GM12878 (cell line): ENCODE results near the gene PTMA. TPM values are rescaled to one million over a fixed set of nuclear protein-coding genes. Genes with fewer than 3 reads are reported as not detected.

Source experiments
- ATAC-seq: fragments of 200-7000 bp; cut with Tn5 transposase; 3 replicates; pipeline ENCODE4 v1.9.1; 2020; ENCODE audit warnings: mild to moderate bottlenecking, moderate library complexity
- BruUV-seq: library from RNA; stranded (reverse); fragments of 400-500 nt; replicated peaks from 2 replicates; lab custom pipeline; 2021; lab: Mats Ljungman, UMichigan
- CTCF ChIA-PET: fragments of 300-600 bp; sonication (Branson Sonifier 250); formaldehyde crosslinking; extraction: SDS; loops from one replicate; lab custom pipeline; 2021; ENCODE audit warnings: inconsistent platforms; lab: Yijun Ruan, JAX
- POLR2A ChIA-PET: fragments of 350-600 bp; formaldehyde crosslinking; extraction: SDS; loops from one replicate; lab custom pipeline; 2021; ENCODE audit warnings: inconsistent platforms; lab: Charles Lee
- RAD21 ChIA-PET: fragments of 300-600 bp; sonication (Branson Sonifier 250); formaldehyde crosslinking; loops from one replicate; lab custom pipeline; 2023; ENCODE audit warnings: antibody characterized with exemption; ENCODE audit not compliant: unreplicated experiment; lab: Charles Lee
- SMC1A ChIA-PET: fragments of 300-600 bp; sonication (Branson Sonifier 250); formaldehyde crosslinking; loops from one replicate; lab custom pipeline; 2023; ENCODE audit not compliant: unreplicated experiment, uncharacterized antibody; lab: Charles Lee
- DNase-seq: peaks from one replicate; pipeline ENCODE4 v3.0.0-alpha.2; 2011; ENCODE audit warnings: low read depth, low spot score
- FAIRE-seq: peaks from 3 replicates; lab custom pipeline; 2011; peaks lifted over from hg19 to GRCh38; lab: Jason Lieb, UNC
- H2AFZ ChIP-seq: 2 replicates; pipeline ENCODE4 v1.6.0; 2011; ENCODE audit warnings: low read depth, low read length, control low read depth; ENCODE audit not compliant: control insufficient read depth
- H3K27ac ChIP-seq: 2 replicates; pipeline ENCODE4 v1.5.1; 2011; ENCODE audit warnings: control low read depth; ENCODE audit not compliant: control insufficient read depth, insufficient read depth
- H3K27me3 ChIP-seq, 2 experiments: replicated peaks in 1 of 2; 2 replicates each; pipeline versions ENCODE4 v1.6.0 to v1.6.1; 2011; ENCODE audit warnings: low read length in 1 of 2; ENCODE audit not compliant: control insufficient read depth in 2 of 2, insufficient read depth in 2 of 2
- H3K36me3 ChIP-seq, 2 experiments: 2 replicates each; pipeline ENCODE4 v1.5.1; 2011; ENCODE audit warnings: low read length in 1 of 2; ENCODE audit not compliant: control insufficient read depth in 2 of 2, insufficient read depth in 2 of 2
- H3K4me1 ChIP-seq: 2 replicates; pipeline ENCODE4 v1.6.1; 2011; ENCODE audit warnings: mild to moderate bottlenecking, low read length, moderate library complexity, mixed read lengths; ENCODE audit not compliant: control insufficient read depth, insufficient read depth
- H3K4me2 ChIP-seq: 2 replicates; pipeline ENCODE4 v1.6.0; 2011; ENCODE audit warnings: control low read depth; ENCODE audit not compliant: control insufficient read depth, insufficient read depth
- H3K4me3 ChIP-seq: fragments of 200-600 bp; sonication (generic); 2 replicates; pipeline ENCODE4 v1.5.1; 2016
- H3K79me2 ChIP-seq: 2 replicates; pipeline ENCODE4 v1.6.0; 2011; ENCODE audit warnings: low read length; ENCODE audit not compliant: control insufficient read depth, insufficient read depth
- H3K9ac ChIP-seq: 2 replicates; pipeline ENCODE4 v1.8.0; 2011; ENCODE audit warnings: low read length, control low read depth, mixed read lengths; ENCODE audit not compliant: control insufficient read depth, insufficient read depth
- H3K9me3 ChIP-seq: replicated peaks from 3 replicates; pipeline ENCODE4 v1.5.1; 2011; ENCODE audit warnings: mild to moderate bottlenecking, low read length; ENCODE audit not compliant: control insufficient read depth, insufficient read depth
- H4K20me1 ChIP-seq: 2 replicates; pipeline ENCODE4 v1.6.0; 2011; ENCODE audit not compliant: control insufficient read depth, insufficient read depth
- BRCA1 ChIP-seq: IDR thresholded peaks from 2 replicates; pipeline ENCODE4 v1.6.1; 2011; ENCODE audit warnings: low read depth, low read length, improper control_type of control experiment
- ESRRA ChIP-seq: IDR thresholded peaks from 2 replicates; pipeline ENCODE4 v1.6.1; 2012; ENCODE audit warnings: mild to moderate bottlenecking, low read length, improper control_type of control experiment
- HDAC6 ChIP-seq: fragments of 200-600 bp; sonication (generic); IDR thresholded peaks from one replicate; pipeline ENCODE4 v1.8.0; 2017; ENCODE audit warnings: antibody characterized with exemption; ENCODE audit not compliant: unreplicated experiment
- HDGF ChIP-seq: fragments of 450-650 bp; IDR thresholded peaks from 2 replicates; pipeline ENCODE4 v1.6.1; 2016; ENCODE audit warnings: antibody characterized with exemption
- LARP7 ChIP-seq: fragments of 450-650 bp; IDR thresholded peaks from 2 replicates; pipeline ENCODE4 v1.6.1; 2017; ENCODE audit warnings: mild to moderate bottlenecking
- NR2F1 ChIP-seq: fragments of 450-650 bp; conservative IDR thresholded peaks from 2 replicates; pipeline ENCODE4 v1.6.1; 2017; ENCODE audit warnings: mild to moderate bottlenecking
- RELA ChIP-seq: fragments of 450-650 bp; IDR thresholded peaks from 2 replicates; pipeline ENCODE4 v1.8.0; 2014; ENCODE audit warnings: borderline replicate concordance; ENCODE audit not compliant: partially characterized antibody
- SIX5 ChIP-seq: IDR thresholded peaks from 2 replicates; pipeline ENCODE4 v1.6.1; 2011; ENCODE audit warnings: mild to moderate bottlenecking, low read depth, low read length, moderate library complexity; ENCODE audit not compliant: severe bottlenecking
- TARDBP ChIP-seq: IDR thresholded peaks from 2 replicates; pipeline ENCODE4 v1.6.1; 2016; ENCODE audit warnings: borderline replicate concordance
- TCF3 ChIP-seq: IDR thresholded peaks from 2 replicates; pipeline ENCODE4 v1.6.1; 2012; ENCODE audit warnings: low read depth, mild to moderate bottlenecking, low read length, borderline replicate concordance; ENCODE audit not compliant: insufficient read depth
- TCF7 ChIP-seq: IDR thresholded peaks from 2 replicates; pipeline ENCODE4 v1.6.1; 2014; ENCODE audit warnings: antibody characterized with exemption, borderline replicate concordance
- YY1 ChIP-seq: IDR thresholded peaks from 2 replicates; pipeline ENCODE4 v1.6.1; 2011; ENCODE audit warnings: low read depth, mild to moderate bottlenecking, low read length
- WGBS: methylation state at CpG from one replicate; pipeline ENCODE4 v1.1.6; 2016; ENCODE audit warnings: low lambda C conversion rate; ENCODE audit not compliant: insufficient replicate concordance, insufficient coverage; ENCODE audit errors: missing lambda C conversion rate; 5-methylcytosine and 5-hydroxymethylcytosine counted together
- in situ Hi-C: fragments of 300-500 bp; cut with MboI; formaldehyde crosslinking; loops from 9 replicates; pipeline ENCODE4 v1.14.3; 2018; ENCODE audit warnings: mixed read lengths
- intact Hi-C: fragments of 100-400 bp; cut with micrococcal nuclease; formaldehyde crosslinking; loops from one replicate; pipeline ENCODE4 v1.14.2; 2022; ENCODE audit not compliant: unreplicated experiment
- polyA plus RNA-seq, 11 experiments: library from polyadenylated mRNA; depleted of rRNA in 4 of 11; unstranded in 6 of 11; stranded (reverse) in 5 of 11; fragments of >200 nt; fragmentation: Nextera tagmentation in 4 of 11; fragmentation: Illumina TruSeq in 1 of 11; extraction: Ambion mirVana in 4 of 11; extraction: Trizol in 1 of 11; gene quantifications; 1 replicate in 1 of 11; 2 replicates in 10 of 11; pipeline versions ENCODE4 v1.2.1 to v1.2.3, GENCODE V29; 2011 to 2016; ENCODE audit warnings: inconsistent platforms in 2 of 11, missing spikeins in 2 of 11, low read depth in 1 of 11
- total RNA-seq, 4 experiments: library from RNA; depleted of rRNA in 3 of 4; stranded (reverse); fragments of >200 nt in 3 of 4; fragmentation: Illumina TruSeq in 1 of 4; extraction: Trizol in 1 of 4; gene quantifications; 2 replicates each; pipeline versions ENCODE4 v1.2.1 to v1.2.3, GENCODE V29; 2013 to 2021
- TF ChIP-seq, protein P1 (sequence below): fragments of 450-650 bp; IDR thresholded peaks from 2 replicates; pipeline ENCODE4 v1.6.1; 2017; ENCODE audit warnings: mild to moderate bottlenecking, moderate library complexity

PTMA gene
- total and polyA plus RNA-seq, 10 of the 15 experiments (the other 5 are each of a cell fraction or from before 2014, with no cell fraction given), result 1,144 to 5,018 (median 3,464) TPM

DNA sequence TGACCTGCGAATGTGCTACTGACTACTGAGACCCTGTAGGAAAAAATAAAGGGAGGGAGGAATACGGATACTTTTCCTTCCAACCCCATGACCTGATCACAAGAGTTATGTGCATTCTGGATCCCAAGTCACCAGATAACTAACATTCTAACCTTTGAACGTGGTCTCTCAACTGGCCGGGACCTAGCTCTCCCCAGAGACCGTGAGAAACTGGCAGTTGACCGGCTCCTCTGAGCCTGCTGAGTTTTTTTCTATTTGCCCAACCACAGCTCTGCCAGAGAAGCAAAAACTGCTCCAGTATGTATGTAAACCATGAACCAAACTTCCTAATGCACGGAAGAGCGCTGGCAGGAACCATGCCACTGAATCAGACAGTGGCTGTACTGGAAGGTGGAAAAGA, 47.5 kb upstream of the PTMA start:
- Histone ChIP-seq H3K4me3 (no peak overlapping the region), H4K20me1 (no peaks in the 10 kb centered on the region), H3K9ac (no peak overlapping the region), H3K4me2 (no peak overlapping the region), H3K36me3 (no peaks in the 10 kb centered on the region), H2AFZ (no peak overlapping the region), H3K79me2 (peaks cover 10% of the 10 kb centered on the region), H3K27me3 (no peaks in the 10 kb centered on the region), H3K27ac (no peak overlapping the region), H3K9me3 (no peaks in the 10 kb centered on the region), H3K4me1 (peaks cover 32% of the 10 kb centered on the region)
- DNase-seq (no peak), ATAC-seq (no peak), FAIRE-seq (no peak)
- intact Hi-C loops (loop anchor here (10.0 kb wide), 1 partner anchor 266 kb away; the partner anchor contains the start of gene B3GNT7), in situ Hi-C loops (no loop called here)
- POLR2A ChIA-PET, result interaction anchor here (0.6 to 9.2 kb wide), 6 partner anchors 11 to 138 kb away, joined by 3 to 119 read pairs (median 8); no protein-coding TSS in a partner anchor
- TF ChIP-seq HDAC6, result no peak
- TF ChIP-seq ESRRA, result no peak
- TF ChIP-seq RELA, result no peak
- no peak for TF ChIP-seq HDGF
- no peak for TF ChIP-seq TCF3
- no peak for TF ChIP-seq TCF7
- no peak for TF ChIP-seq NR2F1
- no peak for TF ChIP-seq LARP7
- no peak for TF ChIP-seq SIX5
- no peak for TF ChIP-seq YY1
- TF ChIP-seq TARDBP, result no peak
- no peak for TF ChIP-seq BRCA1
- TF ChIP-seq, protein P1, sequence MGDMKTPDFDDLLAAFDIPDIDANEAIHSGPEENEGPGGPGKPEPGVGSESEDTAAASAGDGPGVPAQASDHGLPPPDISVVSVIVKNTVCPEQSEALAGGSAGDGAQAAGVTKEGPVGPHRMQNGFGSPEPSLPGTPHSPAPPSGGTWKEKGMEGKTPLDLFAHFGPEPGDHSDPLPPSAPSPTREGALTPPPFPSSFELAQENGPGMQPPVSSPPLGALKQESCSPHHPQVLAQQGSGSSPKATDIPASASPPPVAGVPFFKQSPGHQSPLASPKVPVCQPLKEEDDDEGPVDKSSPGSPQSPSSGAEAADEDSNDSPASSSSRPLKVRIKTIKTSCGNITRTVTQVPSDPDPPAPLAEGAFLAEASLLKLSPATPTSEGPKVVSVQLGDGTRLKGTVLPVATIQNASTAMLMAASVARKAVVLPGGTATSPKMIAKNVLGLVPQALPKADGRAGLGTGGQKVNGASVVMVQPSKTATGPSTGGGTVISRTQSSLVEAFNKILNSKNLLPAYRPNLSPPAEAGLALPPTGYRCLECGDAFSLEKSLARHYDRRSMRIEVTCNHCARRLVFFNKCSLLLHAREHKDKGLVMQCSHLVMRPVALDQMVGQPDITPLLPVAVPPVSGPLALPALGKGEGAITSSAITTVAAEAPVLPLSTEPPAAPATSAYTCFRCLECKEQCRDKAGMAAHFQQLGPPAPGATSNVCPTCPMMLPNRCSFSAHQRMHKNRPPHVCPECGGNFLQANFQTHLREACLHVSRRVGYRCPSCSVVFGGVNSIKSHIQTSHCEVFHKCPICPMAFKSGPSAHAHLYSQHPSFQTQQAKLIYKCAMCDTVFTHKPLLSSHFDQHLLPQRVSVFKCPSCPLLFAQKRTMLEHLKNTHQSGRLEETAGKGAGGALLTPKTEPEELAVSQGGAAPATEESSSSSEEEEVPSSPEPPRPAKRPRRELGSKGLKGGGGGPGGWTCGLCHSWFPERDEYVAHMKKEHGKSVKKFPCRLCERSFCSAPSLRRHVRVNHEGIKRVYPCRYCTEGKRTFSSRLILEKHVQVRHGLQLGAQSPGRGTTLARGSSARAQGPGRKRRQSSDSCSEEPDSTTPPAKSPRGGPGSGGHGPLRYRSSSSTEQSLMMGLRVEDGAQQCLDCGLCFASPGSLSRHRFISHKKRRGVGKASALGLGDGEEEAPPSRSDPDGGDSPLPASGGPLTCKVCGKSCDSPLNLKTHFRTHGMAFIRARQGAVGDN, result no peak
- SMC1A ChIA-PET, result interaction anchor here (0.6 to 3.1 kb wide), 6 partner anchors 11 to 101 kb away, joined by 3 to 17 read pairs (median 8); no protein-coding TSS in a partner anchor
- RAD21 ChIA-PET, result interaction anchor here (1.6 to 2.9 kb wide), 3 partner anchors 12 to 17 kb away, joined by 6 to 11 read pairs (median 11); no protein-coding TSS in a partner anchor
- CTCF ChIA-PET, result interaction anchor here (0.8 to 9.9 kb wide), 8 partner anchors 11 to 54 kb away, joined by 3 to 151 read pairs (median 4); no protein-coding TSS in a partner anchor
- no TSS peak for BruUV-seq
- 96% methylated on average over 8 of the region's 8 CpGs for WGBS
